OCI-LY3 (cell line): Measurements from ENCODE around the gene CES4A.
A peak's percentile ranks its signal among the peaks of the same experiment; 100 is the strongest.

Source experiments
- H2AFZ ChIP-seq: fragments of 200-600, 300-600 bp; shearing (Covaris generic); 2 replicates; pipeline ENCODE4 v1.6.0; 2014; ENCODE audit warnings: antibody characterized with exemption, low read depth, low read length
- H3K27ac ChIP-seq: fragments of 200-600, 300-600 bp; sonication (generic); 2 replicates; pipeline ENCODE4 v1.5.1; 2014; ENCODE audit warnings: mild to moderate bottlenecking, low read length, moderate library complexity, mixed read lengths
- H3K27me3 ChIP-seq: fragments of 200-600, 300-600 bp; sonication (generic); 2 replicates; pipeline ENCODE4 v1.6.1; 2014; ENCODE audit warnings: low read depth, low read length, mixed read lengths
- H3K36me3 ChIP-seq: fragments of 200-600, 300-600 bp; sonication (generic); replicated peaks from 2 replicates; pipeline ENCODE3; 2014; ENCODE audit warnings: low read depth, low read length, mixed read lengths
- H3K4me1 ChIP-seq: fragments of 300-600, 200-600 bp; sonication (generic); 2 replicates; pipeline ENCODE4 v1.6.1; 2014; ENCODE audit warnings: low read length, mixed read lengths
- H3K4me2 ChIP-seq: fragments of 200-600, 300-600 bp; sonication (generic); 2 replicates; pipeline ENCODE4 v1.6.1; 2014; ENCODE audit warnings: low read length, mixed read lengths
- H3K4me3 ChIP-seq: fragments of 300-600, 200-600 bp; sonication (generic); 2 replicates; pipeline ENCODE4 v1.5.1; 2014; ENCODE audit warnings: antibody characterized with exemption, mild to moderate bottlenecking, low read length, moderate library complexity
- H3K79me2 ChIP-seq: fragments of 300-600, 200-600 bp; shearing (Covaris generic); 2 replicates; pipeline ENCODE4 v1.6.1; 2014; ENCODE audit warnings: mild to moderate bottlenecking, low read length, mixed read lengths
- H3K9ac ChIP-seq: fragments of 300-600, 200-600 bp; shearing (Covaris generic); 2 replicates; pipeline ENCODE4 v1.6.0; 2014; ENCODE audit warnings: mild to moderate bottlenecking, low read length, moderate library complexity
- H3K9me3 ChIP-seq: fragments of 200-600, 300-600 bp; shearing (Covaris generic); 2 replicates; pipeline ENCODE4 v1.6.1; 2014; ENCODE audit warnings: low read length, mixed read lengths; ENCODE audit not compliant: insufficient read depth
- H4K20me1 ChIP-seq: fragments of 200-600, 300-600 bp; sonication (generic); 2 replicates; pipeline ENCODE4 v1.6.1; 2016; ENCODE audit warnings: low read length, mixed read lengths; ENCODE audit not compliant: insufficient read depth
- CTCF ChIP-seq: fragments of 200-600, 300-600 bp; sonication (generic); IDR thresholded peaks from 2 replicates; pipeline ENCODE4 v1.5.1; 2014; ENCODE audit warnings: antibody characterized with exemption, low read length, low read depth
- EZH2phosphoT487 ChIP-seq: fragments of 200-600 bp; shearing (Covaris generic); IDR thresholded peaks from 2 replicates; pipeline ENCODE4 v1.6.1; 2018; ENCODE audit warnings: antibody characterized with exemption, mixed run types, low read depth

The CES4A gene

GRCh38 chr16:67016681-67017420, 28.5 kb downstream of the CES4A start:
- Histone ChIP-seq H3K27ac (no peak overlapping the region), H3K9me3 (no peaks in the 10 kb centered on the region), H4K20me1 (no peaks in the 10 kb centered on the region), H3K36me3 (no peaks in the 10 kb centered on the region), H2AFZ (peak overlapping the region; percentile 91), H3K4me2 (no peak overlapping the region), H3K9ac (no peak overlapping the region), H3K4me3 (no peak overlapping the region), H3K4me1 (peaks cover 27% of the 10 kb centered on the region), H3K27me3 (0 out of 2 replicates have a peak, but pooled peaks cover 5% of the 10 kb centered on the region), H3K79me2 (no peaks in the 10 kb centered on the region)
- TF ChIP-seq EZH2phosphoT487: no peak
- TF ChIP-seq CTCF: no peak

- H3K27me3 ChIP-seq: 0 out of 2 replicates have a peak, but pooled peaks cover 5% of the 10 kb centered on the region
- TF ChIP-seq EZH2phosphoT487 (no peak), CTCF (no peak)
- no peak overlapping the region for H3K27ac ChIP-seq
- H3K4me3 ChIP-seq: no peak overlapping the region
- H3K4me1 ChIP-seq: peaks cover 27% of the 10 kb centered on the region
- no peak overlapping the region for H3K9ac ChIP-seq
- H3K4me2 ChIP-seq: no peak overlapping the region
- no peaks in the 10 kb centered on the region for H3K79me2 ChIP-seq
- H4K20me1 ChIP-seq: no peaks in the 10 kb centered on the region
- H3K36me3 ChIP-seq: no peaks in the 10 kb centered on the region
- H3K9me3 ChIP-seq: no peaks in the 10 kb centered on the region
- no peak overlapping the region for H2AFZ ChIP-seq
Measured at GRCh38 chr16:67017421-67017750, 29.0 kb downstream of the CES4A start.

- Histone ChIP-seq H3K9ac (no peak overlapping the region), H3K4me1 (peaks cover 26% of the 10 kb centered on the region), H3K79me2 (no peaks in the 10 kb centered on the region), H4K20me1 (no peaks in the 10 kb centered on the region), H3K27ac (no peak overlapping the region), H3K36me3 (no peaks in the 10 kb centered on the region), H3K9me3 (no peaks in the 10 kb centered on the region), H2AFZ (peak overlapping the region; percentile 68; the same call in 1 of the 2 replicates), H3K4me3 (no peak overlapping the region), H3K4me2 (peak overlapping the region; percentile 30; the same call in 1 of the 2 replicates), H3K27me3 (0 out of 2 replicates have a peak, but pooled peaks cover 5% of the 10 kb centered on the region)
- TF ChIP-seq CTCF (peak; percentile 91), EZH2phosphoT487 (no peak)
Measured at GRCh38 chr16:67017810-67018488, 29.6 kb downstream of the CES4A start.

- Histone ChIP-seq H3K4me2 (no peak overlapping the region), H3K27ac (no peak overlapping the region), H3K4me1 (peaks cover 20% of the 10 kb centered on the region), H3K27me3 (no peaks in the 10 kb centered on the region), H3K9ac (no peak overlapping the region), H3K4me3 (no peak overlapping the region), H3K9me3 (no peaks in the 10 kb centered on the region), H3K79me2 (no peaks in the 10 kb centered on the region), H4K20me1 (no peaks in the 10 kb centered on the region), H2AFZ (no peak overlapping the region), H3K36me3 (no peaks in the 10 kb centered on the region)
- TF ChIP-seq CTCF (no peak), EZH2phosphoT487 (no peak)
Measured at GRCh38 chr16:67019171-67019570, 30.8 kb downstream of the CES4A start.
